Measurements from ENCODE around the gene TFDP2.
"Not testable (repeated sequence)": the region's sequence is repeated elsewhere in the genome, so short reads cannot be mapped to it uniquely, and the experiment has no call there.

TFDP2 gene

GRCh38 chr3:141915016-141915415 lies 234.3 kb downstream of the TFDP2 start:
- no peak for DNase-seq

DNA sequence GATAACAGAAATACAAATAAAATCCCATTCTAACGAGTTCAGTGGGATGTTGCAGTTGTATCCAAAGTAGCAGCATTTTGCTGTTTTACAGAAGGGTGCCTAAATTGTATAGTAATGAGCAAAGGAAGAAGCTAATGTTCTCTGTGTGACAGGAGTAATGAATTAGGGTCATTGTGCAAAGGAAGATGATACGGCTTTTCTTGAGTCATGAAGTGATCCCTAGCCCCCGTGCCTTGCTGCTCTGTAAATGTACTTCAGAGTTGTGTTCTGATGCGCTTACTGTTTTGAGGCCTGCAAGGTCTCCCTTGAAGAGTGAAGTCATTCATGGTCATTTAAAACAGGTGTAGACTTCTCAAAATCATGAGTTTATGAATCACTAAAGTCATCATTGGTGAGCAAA lies 235.0 kb downstream of the TFDP2 start:
- DNase-seq: no peak

DNA sequence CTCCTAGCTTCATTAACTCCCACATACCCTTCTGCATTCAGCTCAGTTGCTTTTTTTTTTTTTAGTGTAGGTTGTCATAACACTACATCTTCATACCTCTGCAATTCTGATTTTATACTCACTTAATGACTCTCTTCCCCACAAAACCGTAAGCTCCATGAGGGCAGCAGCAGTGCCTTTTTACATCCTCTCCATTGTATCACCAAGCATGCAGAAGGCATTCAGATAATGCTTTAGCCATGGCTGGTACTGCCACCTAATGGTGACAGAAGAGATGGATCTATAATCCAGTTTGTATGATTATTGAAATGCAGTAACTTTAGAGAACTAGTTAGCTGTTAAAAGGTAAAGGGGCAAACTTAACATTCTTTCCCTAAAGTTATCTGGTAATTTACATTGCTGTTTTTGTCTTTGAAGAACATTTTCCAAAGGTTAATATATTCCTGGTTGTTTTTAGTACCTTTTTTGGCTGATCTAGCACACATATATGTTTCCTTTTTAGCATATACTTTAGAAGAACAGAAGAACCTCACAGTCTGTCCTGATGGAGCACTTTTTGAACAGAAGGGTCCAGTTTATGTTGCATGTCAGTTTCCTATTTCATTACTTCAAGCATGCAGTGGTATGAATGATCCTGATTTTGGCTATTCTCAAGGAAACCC lies 236.1 kb downstream of the TFDP2 start:
- DNase-seq: no peak

DNA sequence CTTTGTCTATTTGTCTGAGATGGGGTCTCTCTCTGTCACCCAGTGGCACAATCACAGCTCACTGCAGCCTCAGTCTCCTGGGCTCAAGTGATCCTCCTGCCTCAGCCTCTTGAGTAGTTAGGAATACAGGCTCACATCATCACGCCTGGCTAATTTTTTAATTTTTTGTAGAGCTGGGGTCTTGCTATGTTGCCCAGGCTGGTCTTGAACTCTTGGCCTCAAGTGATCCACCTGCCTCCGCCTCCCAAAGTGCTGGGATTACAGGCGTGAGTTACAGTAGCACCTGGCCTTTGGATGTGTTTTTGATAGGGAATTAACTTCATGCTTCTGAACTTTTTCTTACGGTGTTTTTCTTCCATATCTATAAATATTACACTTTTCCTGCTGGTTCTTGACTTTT lies 239.4 kb downstream of the TFDP2 start:
- not testable (repeated sequence) for DNase-seq

- DNase-seq: no peak
Observed at GRCh38 chr3:141909408-141909807, 239.9 kb downstream of the TFDP2 start.

GRCh38 chr3:141905129-141905528 lies 244.2 kb downstream of the TFDP2 start:
- DNase-seq: no peak

GRCh38 chr3:141904203-141904602 lies 245.1 kb downstream of the TFDP2 start:
- no peak for DNase-seq

- DNase-seq: no peak
Observed at GRCh38 chr3:141901914-141902313, 247.4 kb downstream of the TFDP2 start.

- DNase-seq: no peak
Observed at GRCh38 chr3:141900343-141900742, 249.0 kb downstream of the TFDP2 start.

- no peak for DNase-seq
Observed at GRCh38 chr3:141898908-141899307, 250.4 kb downstream of the TFDP2 start.

DNA sequence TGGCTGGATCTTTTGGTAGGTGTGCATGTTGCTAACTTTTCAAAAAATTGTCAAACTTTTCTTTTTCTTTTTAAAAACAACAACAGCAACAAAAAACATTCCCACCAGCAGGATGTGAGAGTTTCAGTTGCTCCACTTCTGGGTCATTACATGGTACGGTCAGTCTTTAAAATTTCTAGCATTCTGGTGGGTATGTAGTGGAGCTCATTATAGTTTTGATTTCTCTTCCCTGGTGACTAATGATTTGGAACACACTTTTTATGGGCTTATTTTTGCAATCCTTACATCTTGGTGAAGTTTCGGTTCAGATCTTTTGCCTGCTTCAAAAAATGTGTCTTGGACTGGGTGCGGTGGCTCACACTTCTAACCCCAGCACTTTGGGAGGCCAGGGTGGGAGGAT lies 253.6 kb downstream of the TFDP2 start:
- no peak for DNase-seq

DNA sequence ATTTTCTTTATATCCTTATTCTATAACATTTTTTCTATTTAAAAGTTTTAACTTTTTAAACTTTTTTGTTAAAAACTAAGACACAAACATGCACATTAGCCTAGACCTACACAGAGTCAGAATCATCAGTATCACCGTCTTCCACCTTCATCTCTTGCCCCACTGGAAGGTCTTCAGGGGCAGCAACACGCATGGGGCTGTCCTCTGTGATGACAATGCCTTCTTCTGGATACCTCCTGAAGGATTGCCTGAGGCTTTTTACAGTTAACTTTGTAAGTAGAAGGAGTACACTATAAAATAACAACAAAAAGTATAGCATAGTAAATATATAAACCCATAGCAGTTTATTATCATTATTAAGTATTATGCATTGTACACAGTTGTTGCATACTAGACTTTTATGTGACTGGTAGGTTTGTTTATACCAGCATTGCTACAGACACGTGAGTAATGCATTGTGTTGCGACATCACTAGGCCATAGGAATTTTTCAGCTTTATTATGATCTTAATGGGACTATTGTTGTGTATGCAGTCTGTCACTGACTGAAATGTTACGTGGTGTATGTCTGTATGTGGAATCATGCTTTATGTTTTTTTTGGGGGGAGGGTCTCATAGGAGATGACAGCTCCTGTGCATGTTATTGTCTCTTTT lies 254.7 kb downstream of the TFDP2 start:
- DNase-seq: no peak
